SK-N-SH (cell line): ENCODE results near the gene PHACTR3. TPM values are rescaled to one million over a fixed set of nuclear protein-coding genes. Genes with fewer than 3 reads are reported as not detected.

Experiments
- CTCF ChIA-PET: fragments of 300-600, 350-600 bp; formaldehyde crosslinking; extraction: SDS; loops from one replicate; lab custom pipeline; 2021; lab: Yijun Ruan, JAX
- POLR2A ChIA-PET: fragments of 350-600 bp; sonication (Branson Sonifier 250); formaldehyde crosslinking; extraction: SDS; loops from one replicate; lab custom pipeline; 2020; ENCODE audit warnings: antibody characterized with exemption, inconsistent platforms; lab: Yijun Ruan, JAX
- DNase-seq: peaks from one replicate; pipeline ENCODE4 v3.0.0; 2012
- H2AFZ ChIP-seq: fragments of 200-600 bp; sonication (generic); 2 replicates; pipeline ENCODE4 v1.8.1; 2016; ENCODE audit warnings: antibody characterized with exemption, mild to moderate bottlenecking, low read depth
- H3F3A ChIP-seq: fragments of 200-600 bp; sonication (generic); replicated peaks from 2 replicates; pipeline ENCODE3; 2016; ENCODE audit warnings: antibody characterized with exemption, mild to moderate bottlenecking; ENCODE audit not compliant: insufficient read depth
- H3K27ac ChIP-seq, 2 experiments: fragments of 200-500 bp in 1 of 2; fragments of 200-600 bp in 1 of 2; sonication (Bioruptor generic) in 1 of 2; sonication (generic), shearing (Covaris generic) in 1 of 2; 2 replicates each; pipeline versions ENCODE4 v1.5.1 to v1.6.1; 2014 to 2016; ENCODE audit warnings: low read depth in 2 of 2, inconsistent platforms in 1 of 2, low read length in 1 of 2, mild to moderate bottlenecking in 1 of 2, mixed read lengths in 1 of 2
- H3K27me3 ChIP-seq: fragments of 200-600 bp; sonication (generic), shearing (Covaris generic); 2 replicates; pipeline ENCODE4 v1.6.1; 2016; ENCODE audit warnings: mixed run types; ENCODE audit not compliant: insufficient read depth
- H3K36me3 ChIP-seq, 2 experiments: fragments of 200-500 bp in 1 of 2; fragments of 200-600 bp in 1 of 2; sonication (Bioruptor generic) in 1 of 2; sonication (generic) in 1 of 2; replicated peaks in 1 of 2; 2 replicates each; pipeline versions ENCODE3 to v1.5.1; 2014 to 2016; ENCODE audit warnings: low read length in 1 of 2, mild to moderate bottlenecking in 1 of 2; ENCODE audit not compliant: insufficient read depth in 2 of 2, control insufficient read depth in 1 of 2
- H3K4me1 ChIP-seq, 2 experiments: fragments of 200-500 bp in 1 of 2; fragments of 200-600 bp in 1 of 2; sonication (Bioruptor generic) in 1 of 2; sonication (generic), shearing (Covaris generic) in 1 of 2; 2 replicates each; pipeline versions ENCODE4 v1.5.1 to v1.6.1; 2014 to 2016; ENCODE audit warnings: low read depth in 1 of 2, low read length in 1 of 2, mixed run types in 1 of 2; ENCODE audit not compliant: insufficient read depth in 2 of 2, control insufficient read depth in 1 of 2
- H3K4me2 ChIP-seq: fragments of 200-600 bp; sonication (generic), shearing (Covaris generic); 2 replicates; pipeline ENCODE4 v1.6.1; 2017; ENCODE audit warnings: mixed run types
- H3K4me3 ChIP-seq, 2 experiments: fragments of 200-500 bp in 1 of 2; fragments of 200-600 bp in 1 of 2; sonication (Bioruptor generic) in 1 of 2; sonication (generic), shearing (Covaris generic) in 1 of 2; 2 replicates each; pipeline versions ENCODE4 v1.5.1 to v1.8.1; 2014 to 2016; ENCODE audit warnings: low read depth in 2 of 2, inconsistent platforms in 1 of 2, low read length in 1 of 2, mild to moderate bottlenecking in 1 of 2, mixed read lengths in 1 of 2, moderate library complexity in 1 of 2
- H3K79me2 ChIP-seq: fragments of 200-600 bp; sonication (generic); 2 replicates; pipeline ENCODE4 v1.8.1; 2017; ENCODE audit warnings: mild to moderate bottlenecking; ENCODE audit not compliant: insufficient read depth
- H3K9ac ChIP-seq: fragments of 200-600 bp; sonication (generic); 2 replicates; pipeline ENCODE4 v1.6.1; 2017; ENCODE audit warnings: mixed run types
- H3K9me2 ChIP-seq: fragments of 200-600 bp; sonication (generic); 2 replicates; pipeline ENCODE4 v1.6.1; 2017; ENCODE audit warnings: mixed run types
- H3K9me3 ChIP-seq: fragments of 200-600 bp; sonication (generic); 2 replicates; pipeline ENCODE4 v1.6.1; 2017; ENCODE audit warnings: mixed run types, mild to moderate bottlenecking, moderate library complexity
- H4K20me1 ChIP-seq: fragments of 200-600 bp; sonication (generic); 2 replicates; pipeline ENCODE4 v1.6.1; 2017; ENCODE audit warnings: mild to moderate bottlenecking, mixed run types; ENCODE audit not compliant: insufficient read depth
- CTCF ChIP-seq: fragments of 200-600 bp; sonication (generic); IDR thresholded peaks from 2 replicates; pipeline ENCODE4 v1.6.1; 2017; ENCODE audit warnings: antibody characterized with exemption, mild to moderate bottlenecking, moderate library complexity
- ELF1 ChIP-seq: IDR thresholded peaks from 2 replicates; pipeline ENCODE4 v1.4.0; 2012
- EZH2phosphoT487 ChIP-seq: fragments of 200-600 bp; sonication (generic); IDR thresholded peaks from 2 replicates; pipeline ENCODE4 v1.6.1; 2017; ENCODE audit warnings: low read depth, mixed run types, mild to moderate bottlenecking, antibody characterized with exemption, moderate library complexity, borderline replicate concordance
- FOXM1 ChIP-seq: IDR thresholded peaks from 2 replicates; pipeline ENCODE4 v1.4.0; 2012; ENCODE audit warnings: low read depth, mild to moderate bottlenecking
- IRF3 ChIP-seq: fragments of 150-350 bp; IDR thresholded peaks from 2 replicates; pipeline ENCODE4 v1.6.1; 2016; ENCODE audit warnings: mild to moderate bottlenecking, low read depth, low read length
- MEF2A ChIP-seq: IDR thresholded peaks from 2 replicates; pipeline ENCODE4 v1.4.0; 2012; ENCODE audit warnings: low read depth, borderline replicate concordance
- NFIC ChIP-seq: IDR thresholded peaks from 2 replicates; pipeline ENCODE4 v1.4.0; 2012; ENCODE audit warnings: borderline replicate concordance
- NRF1 ChIP-seq: IDR thresholded peaks from 2 replicates; pipeline ENCODE4 v1.6.1; 2012; ENCODE audit warnings: low read depth, mild to moderate bottlenecking, low read length
- PBX3 ChIP-seq: IDR thresholded peaks from 2 replicates; pipeline ENCODE4; 2012
- POLR2AphosphoS5 ChIP-seq: IDR thresholded peaks from 2 replicates; pipeline ENCODE4 v1.6.1; 2012; ENCODE audit warnings: low read depth, low read length
- RCOR1 ChIP-seq: fragments of 150-350 bp; IDR thresholded peaks from 2 replicates; pipeline ENCODE4 v1.6.1; 2017; ENCODE audit warnings: antibody characterized with exemption, low read length
- REST ChIP-seq: IDR thresholded peaks from 2 replicates; pipeline ENCODE4 v1.6.1; 2012; ENCODE audit warnings: mild to moderate bottlenecking, low read depth, low read length, moderate library complexity
- RXRA ChIP-seq: IDR thresholded peaks from 2 replicates; pipeline ENCODE4 v1.4.0; 2012; ENCODE audit warnings: low read depth, mild to moderate bottlenecking, borderline replicate concordance
- USF1 ChIP-seq: IDR thresholded peaks from 2 replicates; pipeline ENCODE4 v1.4.0; 2012; ENCODE audit warnings: low read depth, borderline replicate concordance
- USF2 ChIP-seq: fragments of 150-350 bp; IDR thresholded peaks from 2 replicates; pipeline ENCODE4 v1.6.1; 2017; ENCODE audit warnings: antibody characterized with exemption, low read length, low read depth, borderline replicate concordance
- YY1 ChIP-seq: IDR thresholded peaks from 2 replicates; pipeline ENCODE4 v1.4.0; 2012; ENCODE audit warnings: low read depth, mild to moderate bottlenecking
- WGBS: methylation state at CpG from one replicate; pipeline ENCODE4 v1.1.6; 2017; ENCODE audit warnings: low lambda C conversion rate; 5-methylcytosine and 5-hydroxymethylcytosine counted together
- polyA plus RNA-seq, 3 experiments: library from polyadenylated mRNA; depleted of rRNA; stranded (reverse); fragments of >200 nt; gene quantifications; 2 replicates each; pipeline ENCODE4 v1.2.3, GENCODE V29; 2012

PHACTR3 gene
- polyA plus RNA-seq, 1 of the 3 experiments (the other 2 are of a cell fraction), result 0.10 TPM

- Histone ChIP-seq H3K79me2 (no peaks in the 10 kb centered on the region), H3K9ac (no peak overlapping the region), H3K4me2 (no peak overlapping the region), H2AFZ (no peak overlapping the region), H3K9me3 (no peaks in the 10 kb centered on the region), H3K4me1 (no peaks in the 10 kb centered on the region), H3F3A (no peaks in the 10 kb centered on the region), H3K27me3 (no peaks in the 10 kb centered on the region), H3K36me3 (no peaks in the 10 kb centered on the region), H3K4me3 (no peak overlapping the region), H3K9me2 (no peaks in the 10 kb centered on the region), H3K27ac (no peak overlapping the region), H4K20me1 (no peaks in the 10 kb centered on the region)
- POLR2A ChIA-PET, result no interaction called here
- TF ChIP-seq PBX3 (no peak), FOXM1 (no peak), RCOR1 (no peak), MEF2A (no peak), RXRA (no peak), USF2 (no peak), ELF1 (no peak), IRF3 (no peak), USF1 (no peak), CTCF (no peak), NFIC (no peak)
- CTCF ChIA-PET, result interaction anchor here (1.0 to 10.7 kb wide), 10 partner anchors 16 to 254 kb away, joined by 3 to 190 read pairs (median 10); no protein-coding TSS in a partner anchor
- DNase-seq, result no peak
- WGBS, result 14% methylated on average over 5 of the region's 5 CpGs
Measured at GRCh38 chr20:59596690-59597089, 7.7 kb upstream of the PHACTR3 start.

- Histone ChIP-seq H3K4me3 (no peak overlapping the region), H3K4me1 (no peaks in the 10 kb centered on the region), H3K9me2 (no peaks in the 10 kb centered on the region), H3K4me2 (no peak overlapping the region), H2AFZ (no peak overlapping the region), H3K9ac (no peak overlapping the region), H3K79me2 (no peaks in the 10 kb centered on the region), H3K36me3 (no peaks in the 10 kb centered on the region), H3K27me3 (no peaks in the 10 kb centered on the region), H3F3A (no peaks in the 10 kb centered on the region), H4K20me1 (no peaks in the 10 kb centered on the region), H3K9me3 (no peaks in the 10 kb centered on the region), H3K27ac (no peak overlapping the region)
- WGBS, result 25% methylated on average over 1 of the region's 1 CpG
- DNase-seq, result no peak
- POLR2A ChIA-PET, result no interaction called here
- CTCF ChIA-PET, result interaction anchor here (0.6 to 10.7 kb wide), 21 partner anchors 9 to 254 kb away, joined by 3 to 190 read pairs (median 5); no protein-coding TSS in a partner anchor
- TF ChIP-seq YY1, result no peak
- no peak for TF ChIP-seq EZH2phosphoT487
- no peak for TF ChIP-seq CTCF
- no peak for TF ChIP-seq REST
- TF ChIP-seq NRF1, result no peak
- no peak for TF ChIP-seq FOXM1
- no peak for TF ChIP-seq POLR2AphosphoS5
Measured at GRCh38 chr20:59597240-59597639, 7.1 kb upstream of the PHACTR3 start.
